WI38 (cell line): Measurements from ENCODE around the gene TECPR1.

ENCODE experiments used
- H3K4me3 ChIP-seq: 2 replicates; pipeline ENCODE4 v1.5.1; 2011; ENCODE audit warnings: low read depth, mild to moderate bottlenecking, control low read depth, low read length
- TF ChIP-seq, protein P1 (sequence below): IDR thresholded peaks from 2 replicates; pipeline ENCODE4 v1.5.1; 2012; ENCODE audit warnings: low read depth, mild to moderate bottlenecking, control low read depth, low read length

Gene TECPR1

DNA sequence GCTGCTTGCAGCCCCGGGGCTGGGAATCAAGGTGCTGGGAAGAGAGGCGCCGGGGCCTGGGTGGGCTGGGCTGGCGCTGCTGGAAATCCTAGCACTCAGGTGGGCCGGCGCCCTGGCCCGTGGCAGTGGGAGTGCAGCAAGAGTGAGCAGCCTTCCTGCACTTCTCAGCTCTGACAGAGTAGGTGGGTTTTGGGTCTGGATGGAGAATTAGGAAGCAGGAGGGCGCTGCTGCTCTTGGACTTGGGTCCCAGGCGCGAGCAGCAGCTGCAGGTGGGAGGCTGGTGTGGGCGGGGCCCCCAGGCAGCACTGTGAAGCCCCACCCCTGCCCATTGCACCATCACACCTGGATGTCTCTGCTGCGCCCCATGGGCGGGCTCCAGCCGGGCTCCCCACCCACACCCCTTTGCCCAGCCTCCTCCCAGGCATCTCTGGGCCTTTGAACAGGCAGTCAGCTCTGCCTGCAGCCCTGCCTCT is 35.5 kb upstream of the TECPR1 start:
- H3K4me3 ChIP-seq, result no peak overlapping the region
- TF ChIP-seq, protein P1, sequence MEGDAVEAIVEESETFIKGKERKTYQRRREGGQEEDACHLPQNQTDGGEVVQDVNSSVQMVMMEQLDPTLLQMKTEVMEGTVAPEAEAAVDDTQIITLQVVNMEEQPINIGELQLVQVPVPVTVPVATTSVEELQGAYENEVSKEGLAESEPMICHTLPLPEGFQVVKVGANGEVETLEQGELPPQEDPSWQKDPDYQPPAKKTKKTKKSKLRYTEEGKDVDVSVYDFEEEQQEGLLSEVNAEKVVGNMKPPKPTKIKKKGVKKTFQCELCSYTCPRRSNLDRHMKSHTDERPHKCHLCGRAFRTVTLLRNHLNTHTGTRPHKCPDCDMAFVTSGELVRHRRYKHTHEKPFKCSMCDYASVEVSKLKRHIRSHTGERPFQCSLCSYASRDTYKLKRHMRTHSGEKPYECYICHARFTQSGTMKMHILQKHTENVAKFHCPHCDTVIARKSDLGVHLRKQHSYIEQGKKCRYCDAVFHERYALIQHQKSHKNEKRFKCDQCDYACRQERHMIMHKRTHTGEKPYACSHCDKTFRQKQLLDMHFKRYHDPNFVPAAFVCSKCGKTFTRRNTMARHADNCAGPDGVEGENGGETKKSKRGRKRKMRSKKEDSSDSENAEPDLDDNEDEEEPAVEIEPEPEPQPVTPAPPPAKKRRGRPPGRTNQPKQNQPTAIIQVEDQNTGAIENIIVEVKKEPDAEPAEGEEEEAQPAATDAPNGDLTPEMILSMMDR, result no peak

DNA sequence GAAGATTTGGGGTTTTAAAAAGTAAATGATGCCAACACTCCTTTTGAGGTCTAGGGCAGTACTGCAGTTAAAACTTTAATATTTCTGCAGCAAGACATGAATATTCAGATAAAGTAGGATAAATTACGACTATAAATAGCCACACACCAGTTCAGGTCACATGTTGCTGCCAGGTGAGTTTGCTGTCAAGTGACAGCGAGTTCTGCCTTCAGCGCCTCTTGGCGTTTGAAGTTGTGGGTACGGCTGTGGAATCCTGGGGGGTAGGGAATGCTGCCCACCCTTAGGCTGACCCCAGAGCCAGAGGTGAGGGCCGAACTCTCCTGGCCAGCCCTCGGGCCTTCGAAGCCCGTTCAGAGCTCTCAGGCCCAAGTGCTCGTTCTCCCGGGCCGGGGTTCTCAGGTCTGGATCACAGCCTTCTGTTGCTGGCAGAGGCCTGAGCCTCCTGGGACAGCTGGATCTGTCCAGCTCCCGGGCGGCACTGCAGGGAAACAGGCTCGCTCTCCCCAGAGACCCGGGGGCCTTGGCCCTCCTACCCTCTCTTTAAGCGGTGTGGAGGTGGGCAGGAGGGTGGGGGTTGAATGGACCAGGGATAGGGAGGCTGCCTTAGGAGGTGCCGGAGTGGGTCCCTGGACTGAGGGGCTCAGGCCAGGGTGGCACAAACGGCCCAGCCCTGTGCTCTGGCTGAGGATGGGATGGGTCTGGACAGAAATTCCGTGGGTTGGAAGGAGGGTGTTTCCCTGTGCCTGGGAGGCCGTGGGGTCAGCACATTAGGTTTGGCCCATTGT is 34.9 kb upstream of the TECPR1 start:
- TF ChIP-seq, protein P1, result no peak
- H3K4me3 ChIP-seq, result peak overlapping the region; percentile 36

DNA sequence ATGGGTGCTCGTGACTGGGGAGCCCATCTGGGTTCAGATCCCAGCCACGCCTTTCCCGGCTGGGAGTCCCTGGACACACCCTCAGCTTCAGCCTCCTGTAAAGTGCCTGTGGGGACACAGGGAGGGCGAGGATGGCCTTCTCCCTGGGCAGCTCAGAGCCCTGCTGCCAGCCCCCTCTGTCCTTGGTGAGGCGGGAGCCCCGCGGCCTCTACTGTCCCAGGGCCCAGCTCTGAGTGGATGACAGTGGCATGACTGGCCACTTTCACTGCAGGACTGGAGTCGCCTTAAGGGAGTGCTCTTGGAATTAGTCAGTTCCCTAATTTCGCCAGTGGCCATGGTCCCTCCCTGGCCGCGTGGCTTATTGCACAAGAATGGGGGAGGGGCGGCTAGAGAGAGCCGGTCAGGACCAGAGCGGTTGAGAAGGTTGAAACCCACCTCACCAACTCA is 34.1 kb upstream of the TECPR1 start:
- peak overlapping the region; percentile 36 for H3K4me3 ChIP-seq
- TF ChIP-seq, protein P1, result no peak

DNA sequence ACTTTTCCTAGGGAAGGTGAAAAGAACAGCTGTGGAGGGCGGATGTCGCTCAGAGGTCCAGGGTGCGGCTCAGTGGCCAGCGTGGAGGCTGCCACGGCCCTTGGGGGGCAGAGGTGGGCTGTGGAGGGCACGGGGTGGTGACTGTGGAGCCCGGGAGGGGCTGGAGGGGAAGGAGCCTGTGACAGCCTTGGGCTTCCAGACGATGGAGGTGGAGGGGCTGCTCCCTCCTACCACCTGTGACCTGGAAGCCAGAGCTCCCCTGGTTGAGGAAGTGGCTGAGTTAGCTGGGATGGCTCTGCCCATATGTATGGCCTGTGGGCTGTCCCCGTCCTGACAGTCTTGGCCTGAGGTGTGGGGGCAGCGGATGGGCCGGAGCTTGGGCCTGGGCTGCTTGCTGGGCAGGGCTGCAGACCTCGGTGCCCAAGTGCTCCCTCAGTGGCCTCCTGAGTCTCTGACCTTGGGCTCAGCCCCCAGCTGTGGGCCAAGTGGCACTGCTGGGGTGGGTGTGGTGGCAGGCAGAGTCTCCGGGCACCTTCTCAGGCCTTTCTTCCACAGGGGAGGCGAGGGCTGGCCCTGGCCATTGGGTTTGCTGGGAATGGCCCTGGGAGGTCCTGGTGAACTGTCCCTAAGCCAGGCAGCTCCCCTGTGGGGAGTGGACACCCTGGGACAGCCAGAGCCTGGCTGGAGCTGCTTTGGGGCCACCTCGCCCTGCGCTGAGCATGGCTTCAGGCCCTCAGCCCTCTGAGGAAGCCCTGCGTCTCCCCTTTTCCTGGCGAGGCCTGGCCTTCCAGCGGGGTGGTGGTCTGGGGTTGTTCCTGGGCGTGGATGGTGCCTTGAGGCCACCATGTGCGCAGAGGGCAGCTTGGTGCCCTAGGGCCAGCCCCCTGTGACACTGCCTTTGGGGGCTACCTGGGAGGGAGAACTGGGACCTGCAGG is 33.4 kb upstream of the TECPR1 start:
- H3K4me3 ChIP-seq, result peak overlapping the region; percentile 89
- TF ChIP-seq, protein P1, result no peak

DNA sequence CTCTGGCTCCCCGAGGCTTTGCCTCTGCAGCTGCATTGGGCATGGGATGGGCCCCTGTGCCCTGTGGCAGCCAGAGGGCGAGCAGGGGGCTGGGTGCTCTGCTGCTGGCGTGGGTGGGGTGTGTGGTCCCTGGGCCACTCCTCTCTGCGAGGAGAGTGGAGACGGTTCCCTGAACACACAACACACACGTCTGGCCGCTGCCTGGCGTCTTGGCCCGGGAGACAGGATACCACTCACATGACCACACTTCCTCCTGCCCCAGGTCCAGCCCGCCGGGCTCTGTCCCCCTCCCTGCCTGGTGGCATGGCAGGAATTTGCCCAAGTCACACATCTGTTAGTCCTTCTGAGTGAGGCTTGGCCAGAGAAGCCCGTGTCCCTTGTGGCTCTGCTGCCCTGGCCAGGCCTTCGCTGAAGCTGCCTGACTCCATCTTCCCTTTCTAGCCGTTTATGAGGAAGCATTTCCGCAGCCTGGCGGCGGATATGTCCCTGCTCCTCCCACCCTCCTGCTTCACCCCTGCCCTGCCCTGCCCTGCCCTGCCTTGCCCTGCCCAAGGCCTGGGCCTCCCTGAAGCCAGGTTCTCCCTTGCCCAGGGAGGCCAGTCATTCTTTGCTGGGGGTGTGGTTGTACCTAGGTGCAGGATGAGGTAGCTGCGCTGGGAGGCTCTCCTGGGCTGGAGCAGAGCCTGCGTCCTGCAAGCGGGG is 32.5 kb upstream of the TECPR1 start:
- TF ChIP-seq, protein P1, result no peak
- H3K4me3 ChIP-seq, result peak overlapping the region; percentile 89

DNA sequence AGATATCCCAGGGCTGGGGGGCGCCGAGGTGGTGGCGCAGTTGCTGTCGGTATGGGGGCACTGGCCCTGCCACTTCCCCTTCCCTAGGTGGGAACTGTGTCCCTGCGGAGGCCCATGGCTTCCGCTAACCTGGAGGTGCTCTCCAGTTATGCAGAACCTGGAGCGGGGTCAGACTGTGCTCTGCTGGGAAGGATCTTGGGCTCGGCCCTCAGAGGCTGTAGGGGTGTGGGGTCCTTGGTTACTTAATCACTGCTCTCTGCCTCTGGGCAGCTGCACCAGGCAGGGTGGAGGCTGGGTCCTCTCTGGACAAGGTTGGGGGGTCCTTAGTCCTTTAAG is 31.8 kb upstream of the TECPR1 start:
- H3K4me3 ChIP-seq, result peak overlapping the region; percentile 89
- TF ChIP-seq, protein P1, result no peak
